Neural cell (in vitro differentiated cells): ENCODE data around the gene BCKDHB. TPM values are rescaled to one million over a fixed set of nuclear protein-coding genes. Genes with fewer than 3 reads are reported as not detected.

Experiments
- H2AFZ ChIP-seq: fragments of 200-600, 300-800 bp; sonication (generic), shearing (Covaris generic); 2 replicates; pipeline ENCODE4 v1.6.0; 2014; ENCODE audit warnings: low read depth, mild to moderate bottlenecking, antibody characterized with exemption, low read length, moderate library complexity
- H3F3A ChIP-seq: fragments of 200-600 bp; shearing (Covaris generic); 2 replicates; pipeline ENCODE4 v1.6.1; 2016; ENCODE audit warnings: mild to moderate bottlenecking, moderate library complexity, mixed read lengths, antibody characterized with exemption, low read length; ENCODE audit not compliant: insufficient read depth, poor library complexity, severe bottlenecking
- H3K27ac ChIP-seq: fragments of 200-600, 300-800 bp; sonication (generic), shearing (Covaris generic); 2 replicates; pipeline ENCODE4 v1.5.1; 2014; ENCODE audit warnings: mild to moderate bottlenecking, low read length, moderate library complexity
- H3K27me3 ChIP-seq: fragments of 300-800, 200-600 bp; sonication (generic), shearing (Covaris generic); 2 replicates; pipeline ENCODE4 v1.6.0; 2014; ENCODE audit warnings: mild to moderate bottlenecking, low read depth, low read length, moderate library complexity; ENCODE audit not compliant: insufficient read depth
- H3K36me3 ChIP-seq: fragments of 300-800, 200-600 bp; sonication (generic), shearing (Covaris generic); 2 replicates; pipeline ENCODE4 v1.5.1; 2014; ENCODE audit warnings: mild to moderate bottlenecking, antibody characterized with exemption, low read length, moderate library complexity; ENCODE audit not compliant: insufficient read depth
- H3K4me2 ChIP-seq: fragments of 300-800, 200-600 bp; sonication (generic), shearing (Covaris generic); 2 replicates; pipeline ENCODE4 v1.6.0; 2014; ENCODE audit warnings: mild to moderate bottlenecking, low read length
- H3K4me3 ChIP-seq: fragments of 300-800, 200-600 bp; sonication (generic), shearing (Covaris generic); 2 replicates; pipeline ENCODE4 v1.5.1; 2014; ENCODE audit warnings: mild to moderate bottlenecking, low read length, moderate library complexity
- H3K79me2 ChIP-seq: fragments of 200-600 bp; shearing (Covaris generic); replicated peaks from 2 replicates; pipeline ENCODE4 v1.6.0; 2014; ENCODE audit warnings: mild to moderate bottlenecking, low read length, moderate library complexity; ENCODE audit not compliant: insufficient read depth
- H3K9ac ChIP-seq: fragments of 300-800, 200-600 bp; sonication (generic), shearing (Covaris generic); 2 replicates; pipeline ENCODE4 v1.6.1; 2016; ENCODE audit warnings: mild to moderate bottlenecking, low read length, mixed read lengths
- H3K9me2 ChIP-seq: fragments of 200-600 bp; shearing (Covaris generic); 2 replicates; pipeline ENCODE4 v1.6.1; 2016; ENCODE audit warnings: mild to moderate bottlenecking, low read length, mixed read lengths; ENCODE audit not compliant: insufficient read depth
- H3K9me3 ChIP-seq: fragments of 200-600, 300-800 bp; sonication (generic), shearing (Covaris generic); 2 replicates; pipeline ENCODE4 v1.6.1; 2016; ENCODE audit warnings: mild to moderate bottlenecking, mixed run types, low read length, moderate library complexity, mixed read lengths
- H4K20me1 ChIP-seq: fragments of 200-600 bp; shearing (Covaris generic); 2 replicates; pipeline ENCODE4 v1.6.1; 2016; ENCODE audit warnings: mild to moderate bottlenecking, mixed run types; ENCODE audit not compliant: insufficient read depth
- CTCF ChIP-seq: fragments of 450-650 bp; IDR thresholded peaks from 2 replicates; pipeline ENCODE4 v1.5.1; 2014; ENCODE audit warnings: antibody characterized with exemption, mild to moderate bottlenecking, moderate library complexity; ENCODE audit not compliant: poor library complexity, severe bottlenecking
- EP300 ChIP-seq: fragments of 450-650 bp; conservative IDR thresholded peaks from 2 replicates; pipeline ENCODE4 v1.6.1; 2014; ENCODE audit warnings: antibody characterized with exemption, mild to moderate bottlenecking, moderate library complexity; ENCODE audit not compliant: poor library complexity, severe bottlenecking
- EZH2 ChIP-seq: fragments of 200-600, 300-800 bp; shearing (Covaris generic), sonication (generic); IDR thresholded peaks from 2 replicates; pipeline ENCODE4 v1.6.1; 2014; ENCODE audit warnings: antibody characterized with exemption, low read length, borderline replicate concordance, mild to moderate bottlenecking; ENCODE audit not compliant: insufficient read depth, poor library complexity, severe bottlenecking
- MXI1 ChIP-seq: fragments of 450-650 bp; conservative IDR thresholded peaks from 2 replicates; pipeline ENCODE4 v1.6.1; 2014; ENCODE audit warnings: antibody characterized with exemption, mild to moderate bottlenecking; ENCODE audit not compliant: poor library complexity, severe bottlenecking
- POLR2AphosphoS5 ChIP-seq: IDR thresholded peaks from 2 replicates; pipeline ENCODE4 v1.6.1; 2012
- RAD21 ChIP-seq: fragments of 450-650 bp; conservative IDR thresholded peaks from 2 replicates; pipeline ENCODE4 v1.6.1; 2014; ENCODE audit warnings: antibody characterized with exemption, mild to moderate bottlenecking, moderate library complexity
- SMC3 ChIP-seq: fragments of 450-650 bp; conservative IDR thresholded peaks from 2 replicates; pipeline ENCODE4 v1.6.1; 2014; ENCODE audit warnings: antibody characterized with exemption, mild to moderate bottlenecking, moderate library complexity; ENCODE audit not compliant: poor library complexity
- TAF1 ChIP-seq: IDR thresholded peaks from 2 replicates; pipeline ENCODE4 v1.6.1; 2012; ENCODE audit warnings: low read depth
- polyA plus RNA-seq: library from polyadenylated mRNA; depleted of rRNA; stranded (reverse); fragments of >200 nt; gene quantifications from 2 replicates; pipeline ENCODE4 v1.2.3, GENCODE V29; 2014
- TF ChIP-seq, protein P1 (sequence below): IDR thresholded peaks from 2 replicates; pipeline ENCODE4 v1.6.1; 2012; ENCODE audit warnings: borderline replicate concordance

The BCKDHB gene
- polyA plus RNA-seq, 1 donor from 2014 or later, result 16.1 TPM

GRCh38 chr6:80339421-80339820 lies 232.9 kb downstream of the BCKDHB start:
- no peak overlapping the region for H3K4me3 ChIP-seq

GRCh38 chr6:80340280-80340679 lies 233.8 kb downstream of the BCKDHB start:
- no peaks in the 10 kb centered on the region for H3K9me3 ChIP-seq
- H2AFZ ChIP-seq, result no peak overlapping the region
- no peak overlapping the region for H3K27ac ChIP-seq
- H3K9ac ChIP-seq, result no peak overlapping the region
- no peaks in the 10 kb centered on the region for H3K79me2 ChIP-seq
- H3K27me3 ChIP-seq, result no peaks in the 10 kb centered on the region
- H3K4me2 ChIP-seq, result no peak overlapping the region
- no peaks in the 10 kb centered on the region for H3K36me3 ChIP-seq
- no peaks in the 10 kb centered on the region for H4K20me1 ChIP-seq
- H3F3A ChIP-seq, result no peaks in the 10 kb centered on the region
- no peak for TF ChIP-seq POLR2AphosphoS5
- H3K9me2 ChIP-seq, result no peaks in the 10 kb centered on the region
- H3K4me3 ChIP-seq, result no peak overlapping the region

More at GRCh38 chr6:80339421-80339820, 232.9 kb downstream of the BCKDHB start:
- H3F3A ChIP-seq, result no peaks in the 10 kb centered on the region
- no peak overlapping the region for H2AFZ ChIP-seq
- no peaks in the 10 kb centered on the region for H3K36me3 ChIP-seq
- H3K79me2 ChIP-seq, result no peaks in the 10 kb centered on the region
- H3K27ac ChIP-seq, result no peak overlapping the region
- no peak overlapping the region for H3K4me2 ChIP-seq
- H3K9ac ChIP-seq, result no peak overlapping the region
- no peak for TF ChIP-seq CTCF
- TF ChIP-seq POLR2AphosphoS5, result no peak
- no peak for TF ChIP-seq RAD21
- TF ChIP-seq EP300, result no peak
- TF ChIP-seq EZH2, result no peak
- no peak for TF ChIP-seq TAF1
- TF ChIP-seq, protein P1, sequence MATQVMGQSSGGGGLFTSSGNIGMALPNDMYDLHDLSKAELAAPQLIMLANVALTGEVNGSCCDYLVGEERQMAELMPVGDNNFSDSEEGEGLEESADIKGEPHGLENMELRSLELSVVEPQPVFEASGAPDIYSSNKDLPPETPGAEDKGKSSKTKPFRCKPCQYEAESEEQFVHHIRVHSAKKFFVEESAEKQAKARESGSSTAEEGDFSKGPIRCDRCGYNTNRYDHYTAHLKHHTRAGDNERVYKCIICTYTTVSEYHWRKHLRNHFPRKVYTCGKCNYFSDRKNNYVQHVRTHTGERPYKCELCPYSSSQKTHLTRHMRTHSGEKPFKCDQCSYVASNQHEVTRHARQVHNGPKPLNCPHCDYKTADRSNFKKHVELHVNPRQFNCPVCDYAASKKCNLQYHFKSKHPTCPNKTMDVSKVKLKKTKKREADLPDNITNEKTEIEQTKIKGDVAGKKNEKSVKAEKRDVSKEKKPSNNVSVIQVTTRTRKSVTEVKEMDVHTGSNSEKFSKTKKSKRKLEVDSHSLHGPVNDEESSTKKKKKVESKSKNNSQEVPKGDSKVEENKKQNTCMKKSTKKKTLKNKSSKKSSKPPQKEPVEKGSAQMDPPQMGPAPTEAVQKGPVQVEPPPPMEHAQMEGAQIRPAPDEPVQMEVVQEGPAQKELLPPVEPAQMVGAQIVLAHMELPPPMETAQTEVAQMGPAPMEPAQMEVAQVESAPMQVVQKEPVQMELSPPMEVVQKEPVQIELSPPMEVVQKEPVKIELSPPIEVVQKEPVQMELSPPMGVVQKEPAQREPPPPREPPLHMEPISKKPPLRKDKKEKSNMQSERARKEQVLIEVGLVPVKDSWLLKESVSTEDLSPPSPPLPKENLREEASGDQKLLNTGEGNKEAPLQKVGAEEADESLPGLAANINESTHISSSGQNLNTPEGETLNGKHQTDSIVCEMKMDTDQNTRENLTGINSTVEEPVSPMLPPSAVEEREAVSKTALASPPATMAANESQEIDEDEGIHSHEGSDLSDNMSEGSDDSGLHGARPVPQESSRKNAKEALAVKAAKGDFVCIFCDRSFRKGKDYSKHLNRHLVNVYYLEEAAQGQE, result no peak
- no peak for TF ChIP-seq MXI1
- no peak for TF ChIP-seq SMC3
- no peaks in the 10 kb centered on the region for H3K9me2 ChIP-seq
- H4K20me1 ChIP-seq, result no peaks in the 10 kb centered on the region
- H3K9me3 ChIP-seq, result no peaks in the 10 kb centered on the region
- no peaks in the 10 kb centered on the region for H3K27me3 ChIP-seq

- Histone ChIP-seq H4K20me1 (no peaks in the 10 kb centered on the region), H3K9me3 (no peaks in the 10 kb centered on the region), H3K36me3 (no peaks in the 10 kb centered on the region), H3F3A (no peaks in the 10 kb centered on the region), H3K9me2 (no peaks in the 10 kb centered on the region), H3K27ac (no peak overlapping the region), H3K79me2 (no peaks in the 10 kb centered on the region), H3K4me3 (no peak overlapping the region), H3K9ac (no peak overlapping the region), H3K27me3 (no peaks in the 10 kb centered on the region), H2AFZ (no peak overlapping the region), H3K4me2 (no peak overlapping the region)
- TF ChIP-seq, protein P1, result no peak
- TF ChIP-seq EZH2 (no peak), POLR2AphosphoS5 (no peak), EP300 (no peak), RAD21 (no peak), SMC3 (no peak), MXI1 (no peak), CTCF (no peak), TAF1 (no peak)
Measured at GRCh38 chr6:80340686-80341085, 234.2 kb downstream of the BCKDHB start.
